Natural killer cell (primary cell): Measurements from ENCODE around the gene SIGLEC1. TPM values are rescaled to one million over a fixed set of nuclear protein-coding genes. Genes with fewer than 3 reads are reported as not detected.

Source experiments
- ATAC-seq, 3 donors: fragments of 150-1000 bp in 2 of 3; fragments of 200-7000 bp in 1 of 3; cut with Tn5 transposase; 1 replicate in 1 of 3; 2 replicates in 2 of 3; pipeline ENCODE4 v1.10.0; 2021; ENCODE audit warnings: mild to moderate bottlenecking in 2 of 3, moderate library complexity in 2 of 3
- DNase-seq, 2 donors: peaks; one replicate each; pipeline versions ENCODE4 v3.0.0 to v3.0.0-alpha.2; 2013 to 2021; ENCODE audit warnings: mixed read lengths in 1 of 2
- H3K27ac ChIP-seq: one replicate; pipeline ENCODE4 v1.5.1; 2013; ENCODE audit warnings: mild to moderate bottlenecking, low read length
- H3K27me3 ChIP-seq: one replicate; pipeline ENCODE4 v1.6.1; 2013; ENCODE audit warnings: low read length; ENCODE audit not compliant: control insufficient read depth, insufficient read depth
- H3K36me3 ChIP-seq: one replicate; pipeline ENCODE4 v1.6.1; 2013; ENCODE audit warnings: low read length; ENCODE audit not compliant: control insufficient read depth, insufficient read depth
- H3K4me1 ChIP-seq: one replicate; pipeline ENCODE4 v1.6.1; 2013; ENCODE audit warnings: low read length; ENCODE audit not compliant: control insufficient read depth, insufficient read depth
- H3K4me3 ChIP-seq: one replicate; pipeline ENCODE4 v1.5.1; 2013; ENCODE audit warnings: low read length
- H3K9me3 ChIP-seq: one replicate; pipeline ENCODE4 v1.6.1; 2013; ENCODE audit warnings: low read length; ENCODE audit not compliant: control insufficient read depth, insufficient read depth
- H3K27ac Mint-ChIP-seq, 2 donors: one replicate each; pipeline ENCODE4 v1.8.0; 2022; ENCODE audit warnings: mild to moderate bottlenecking in 2 of 2, mixed read lengths in 2 of 2, moderate library complexity in 1 of 2
- H3K27me3 Mint-ChIP-seq, 2 donors: one replicate each; pipeline ENCODE4 v1.8.0; 2022; ENCODE audit warnings: low read depth in 2 of 2, mixed read lengths in 2 of 2
- H3K36me3 Mint-ChIP-seq: one replicate; pipeline ENCODE4 v1.8.0; 2022; ENCODE audit warnings: mixed read lengths
- H3K4me1 Mint-ChIP-seq, 2 donors: one replicate each; pipeline ENCODE4 v1.8.0; 2022; ENCODE audit warnings: mixed read lengths in 2 of 2
- H3K4me3 Mint-ChIP-seq: one replicate; pipeline ENCODE4 v1.8.0; 2022; ENCODE audit warnings: mild to moderate bottlenecking, moderate library complexity, mixed read lengths
- H3K9me3 Mint-ChIP-seq, 2 donors: one replicate each; pipeline ENCODE4 v1.8.0; 2022; ENCODE audit warnings: mixed read lengths in 2 of 2
- CTCF ChIP-seq: fragments of 200-600 bp; IDR thresholded peaks from one replicate; pipeline ENCODE4 v1.8.0; 2022; ENCODE audit warnings: antibody characterized with exemption
- WGBS: methylation state at CpG from one replicate; pipeline ENCODE4 v1.1.7; 2013; ENCODE audit warnings: missing lambda C conversion rate; ENCODE audit not compliant: insufficient coverage; 5-methylcytosine and 5-hydroxymethylcytosine counted together
- intact Hi-C: fragments of 100-400 bp; cut with micrococcal nuclease; formaldehyde crosslinking; loops from one replicate; pipeline ENCODE4 v1.14.2; 2022
- total RNA-seq, 4 donors: library from RNA; stranded (reverse); fragments of 120-200 nt in 1 of 4; gene quantifications; one replicate each; pipeline versions ENCODE4 v1.2.3 to v1.2.4, GENCODE V29; 2013 to 2022

The SIGLEC1 gene
- total RNA-seq, 3 donors from 2014 or later (not counting 1 experiment from before 2014, with no cell fraction given): 0.09 to 0.36 (median 0.30) TPM

GRCh38 chr20:3747471-3747870 lies 35.1 kb upstream of the SIGLEC1 start:
- Mint-ChIP-seq H3K4me1 (peaks cover 4 to 21% of the 10 kb centered on the region in 2 donors), H3K36me3 (no peaks in the 10 kb centered on the region), H3K27ac (no peak overlapping the region), H3K9me3 (no peaks in the 10 kb centered on the region), H3K4me3 (no peak overlapping the region), H3K27me3 (no peaks in the 10 kb centered on the region)
- Histone ChIP-seq H3K9me3 (no peaks in the 10 kb centered on the region), H3K4me1 (peaks cover 11% of the 10 kb centered on the region), H3K36me3 (no peaks in the 10 kb centered on the region), H3K27me3 (no peaks in the 10 kb centered on the region), H3K27ac (no peak overlapping the region), H3K4me3 (no peak overlapping the region)
- intact Hi-C loops: no loop called here
- 78% methylated on average over 1 of the region's 2 CpGs for WGBS
- TF ChIP-seq CTCF: no peak
- no peak for DNase-seq
- ATAC-seq: no peak

DNA sequence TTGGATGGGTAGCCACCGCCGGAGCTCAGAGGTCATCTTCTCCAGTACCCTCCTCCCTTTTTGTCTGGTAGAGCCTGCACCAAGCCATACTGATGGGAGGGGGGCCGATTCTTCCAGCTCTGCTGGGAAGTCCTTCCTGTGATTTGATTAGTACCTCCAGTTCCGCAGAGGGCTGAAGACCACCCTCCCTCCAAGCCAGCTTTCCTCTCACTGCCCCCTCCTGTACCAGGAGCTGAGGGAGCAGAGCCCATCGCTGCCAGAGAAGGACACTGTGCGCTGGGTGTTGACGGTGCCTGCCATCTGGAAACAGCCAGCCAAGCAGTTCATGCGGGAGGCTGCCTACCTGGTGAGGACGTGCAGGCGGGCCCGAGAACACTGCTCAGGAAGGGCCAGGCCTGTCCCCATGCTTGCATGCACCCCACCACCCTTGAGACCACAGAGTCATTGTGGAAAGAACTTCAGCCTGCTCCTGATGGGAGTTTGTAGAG lies 33.3 kb upstream of the SIGLEC1 start:
- H3K4me3 Mint-ChIP-seq: no peak overlapping the region
- H3K27ac ChIP-seq: no peak overlapping the region
- no peak overlapping the region for H3K27ac Mint-ChIP-seq
- ATAC-seq (no peak), DNase-seq (no peak)
- H3K9me3 Mint-ChIP-seq: no peaks in the 10 kb centered on the region
- peaks cover 11% of the 10 kb centered on the region for H3K4me1 ChIP-seq
- 92% methylated on average over 10 of the region's 11 CpGs for WGBS
- H3K4me3 ChIP-seq: no peak overlapping the region
- TF ChIP-seq CTCF: no peak
- intact Hi-C loops: no loop called here
- no peaks in the 10 kb centered on the region for H3K27me3 Mint-ChIP-seq
- no peaks in the 10 kb centered on the region for H3K27me3 ChIP-seq
- H3K4me1 Mint-ChIP-seq: peaks cover 4 to 17% of the 10 kb centered on the region in 2 donors
- H3K36me3 Mint-ChIP-seq: no peaks in the 10 kb centered on the region
- no peaks in the 10 kb centered on the region for H3K36me3 ChIP-seq
- no peaks in the 10 kb centered on the region for H3K9me3 ChIP-seq

GRCh38 chr20:3744806-3745685 lies 32.6 kb upstream of the SIGLEC1 start:
- Histone ChIP-seq H3K27ac (no peak overlapping the region), H3K4me1 (peaks cover 11% of the 10 kb centered on the region), H3K4me3 (no peak overlapping the region), H3K27me3 (no peaks in the 10 kb centered on the region), H3K36me3 (no peaks in the 10 kb centered on the region), H3K9me3 (no peaks in the 10 kb centered on the region)
- ATAC-seq (peak; percentile 57 to 91 (median 89)), DNase-seq (peak; percentile 49 to 82)
- H3K9me3 Mint-ChIP-seq: no peaks in the 10 kb centered on the region
- H3K4me3 Mint-ChIP-seq: peak overlapping the region; percentile 74
- peak overlapping the region; percentile 65 to 79 for H3K27ac Mint-ChIP-seq
- no peaks in the 10 kb centered on the region for H3K36me3 Mint-ChIP-seq
- peaks cover 4 to 17% of the 10 kb centered on the region in 2 donors for H3K4me1 Mint-ChIP-seq
- TF ChIP-seq CTCF: no peak
- intact Hi-C loops: no loop called here
- no peaks in the 10 kb centered on the region for H3K27me3 Mint-ChIP-seq
- 49% methylated on average over 45 of the region's 45 CpGs for WGBS
